H9 (cell line): Measurements from ENCODE around the gene STX7. TPM values are rescaled to one million over a fixed set of nuclear protein-coding genes. Genes with fewer than 3 reads are reported as not detected.

Source experiments
- DNase-seq: peaks from one replicate; pipeline ENCODE4 v3.0.0-alpha.2; 2017
- H2AFZ ChIP-seq: one replicate; pipeline ENCODE4 v1.6.1; 2013; ENCODE audit warnings: mild to moderate bottlenecking, low read length, control low read depth, moderate library complexity
- H2AK5ac ChIP-seq: 2 replicates; pipeline ENCODE4 v1.6.1; 2013; ENCODE audit warnings: low read length, control low read depth, mixed read lengths; ENCODE audit not compliant: insufficient read length
- H2BK120ac ChIP-seq: one replicate; pipeline ENCODE4 v1.6.1; 2013; ENCODE audit warnings: low read depth, mild to moderate bottlenecking, low read length, control low read depth, inconsistent platforms; ENCODE audit not compliant: poor library complexity, severe bottlenecking
- H2BK12ac ChIP-seq: 2 replicates; pipeline ENCODE4 v1.6.1; 2013; ENCODE audit warnings: low read length, control low read depth, mixed read lengths, low read depth; ENCODE audit not compliant: insufficient read length
- H2BK15ac ChIP-seq: 2 replicates; pipeline ENCODE4 v1.6.1; 2013; ENCODE audit warnings: low read depth, low read length, control low read depth
- H2BK20ac ChIP-seq: one replicate; pipeline ENCODE4 v1.6.1; 2013; ENCODE audit warnings: low read depth, mild to moderate bottlenecking, low read length, control low read depth, inconsistent platforms; ENCODE audit not compliant: poor library complexity, severe bottlenecking
- H2BK5ac ChIP-seq: 2 replicates; pipeline ENCODE4 v1.6.1; 2013; ENCODE audit warnings: low read length, control low read depth, mixed read lengths; ENCODE audit not compliant: insufficient read length
- H3K14ac ChIP-seq: 2 replicates; pipeline ENCODE4 v1.6.1; 2013; ENCODE audit warnings: low read length, control low read depth; ENCODE audit not compliant: insufficient read depth
- H3K18ac ChIP-seq: 2 replicates; pipeline ENCODE4 v1.6.1; 2013; ENCODE audit warnings: low read depth, mild to moderate bottlenecking, mixed read lengths, low read length, control low read depth; ENCODE audit not compliant: insufficient read length
- H3K23ac ChIP-seq: 2 replicates; pipeline ENCODE4 v1.6.1; 2013; ENCODE audit warnings: low read length, control low read depth, mixed read lengths, low read depth; ENCODE audit not compliant: insufficient read length
- H3K23me2 ChIP-seq: 2 replicates; pipeline ENCODE4 v1.6.1; 2013; ENCODE audit warnings: low read depth, mild to moderate bottlenecking, mixed read lengths, low read length, control low read depth; ENCODE audit not compliant: insufficient read length, poor library complexity, severe bottlenecking
- H3K27ac ChIP-seq: 2 replicates; pipeline ENCODE4 v1.5.1; 2013; ENCODE audit warnings: low read length, control low read depth, mixed read lengths, low read depth; ENCODE audit not compliant: insufficient read length
- H3K27me3 ChIP-seq: 2 replicates; pipeline ENCODE4 v1.6.1; 2013; ENCODE audit warnings: low read length, control low read depth, inconsistent platforms; ENCODE audit not compliant: insufficient read depth
- H3K4ac ChIP-seq: 2 replicates; pipeline ENCODE4 v1.6.1; 2013; ENCODE audit warnings: low read depth, mild to moderate bottlenecking, control low read depth, inconsistent platforms, low read length, moderate library complexity
- H3K4me1 ChIP-seq: 2 replicates; pipeline ENCODE4 v1.6.1; 2013; ENCODE audit warnings: low read length, control low read depth, inconsistent platforms; ENCODE audit not compliant: insufficient read depth
- H3K4me2 ChIP-seq: 2 replicates; pipeline ENCODE4 v1.6.1; 2013; ENCODE audit warnings: low read length, control low read depth, mixed read lengths; ENCODE audit not compliant: insufficient read length, insufficient read depth
- H3K56ac ChIP-seq: 2 replicates; pipeline ENCODE4 v1.6.1; 2013; ENCODE audit warnings: low read depth, mild to moderate bottlenecking, mixed read lengths, low read length, control low read depth; ENCODE audit not compliant: insufficient read length
- H3K79me1 ChIP-seq: 2 replicates; pipeline ENCODE4 v1.6.1; 2013; ENCODE audit warnings: low read depth, mild to moderate bottlenecking, moderate library complexity, low read length, control low read depth, inconsistent platforms; ENCODE audit not compliant: insufficient read depth, poor library complexity, severe bottlenecking
- H3K79me2 ChIP-seq: 2 replicates; pipeline ENCODE4 v1.6.1; 2013; ENCODE audit warnings: low read length, control low read depth, inconsistent platforms; ENCODE audit not compliant: insufficient read depth
- H3K9ac ChIP-seq: 2 replicates; pipeline ENCODE4 v1.6.1; 2013; ENCODE audit warnings: low read length, control low read depth, mixed read lengths; ENCODE audit not compliant: insufficient read length; ENCODE audit errors: extremely low read depth
- H3K9me3 ChIP-seq: one replicate; pipeline ENCODE4 v1.6.1; 2013; ENCODE audit warnings: low read depth, low read length, inconsistent platforms; ENCODE audit not compliant: control insufficient read depth
- H3T11ph ChIP-seq: one replicate; pipeline ENCODE4 v1.6.1; 2013; ENCODE audit warnings: mild to moderate bottlenecking, low read length, control low read depth, inconsistent platforms
- H4K20me1 ChIP-seq: one replicate; pipeline ENCODE4 v1.6.1; 2013; ENCODE audit not compliant: control insufficient read depth, insufficient read length, insufficient read depth
- H4K5ac ChIP-seq: 2 replicates; pipeline ENCODE4 v1.6.1; 2013; ENCODE audit warnings: low read depth, mild to moderate bottlenecking, mixed read lengths, low read length, control low read depth; ENCODE audit not compliant: insufficient read length
- H4K8ac ChIP-seq: replicated peaks from 2 replicates; pipeline ENCODE4 v1.6.1; 2013; ENCODE audit warnings: low read length, control low read depth, mixed read lengths, low read depth; ENCODE audit not compliant: insufficient read length
- H4K91ac ChIP-seq: 2 replicates; pipeline ENCODE4 v1.6.1; 2013; ENCODE audit warnings: low read depth, mild to moderate bottlenecking, moderate library complexity, mixed read lengths, low read length, control low read depth; ENCODE audit not compliant: insufficient read length
- H3K27ac Mint-ChIP-seq, 3 experiments: 2 replicates in 2 of 3; 3 replicates in 1 of 3; pipeline ENCODE4 v1.8.0; 2020 to 2021; ENCODE audit warnings: mixed read lengths in 3 of 3, mild to moderate bottlenecking in 1 of 3, moderate library complexity in 1 of 3
- H3K27me3 Mint-ChIP-seq: 2 replicates; pipeline ENCODE4 v1.8.0; 2021; ENCODE audit warnings: low read depth, mild to moderate bottlenecking, moderate library complexity, mixed read lengths
- H3K36me3 Mint-ChIP-seq, 3 experiments: 2 replicates in 2 of 3; 3 replicates in 1 of 3; pipeline ENCODE4 v1.8.0; 2020 to 2021; ENCODE audit warnings: low read depth in 3 of 3, mixed read lengths in 3 of 3; ENCODE audit not compliant: insufficient read depth in 1 of 3
- H3K4me1 Mint-ChIP-seq, 2 experiments: 2 replicates each; pipeline ENCODE4 v1.8.0; 2020; ENCODE audit warnings: mixed read lengths in 2 of 2
- H3K4me3 Mint-ChIP-seq, 2 experiments: 2 replicates in 1 of 2; 3 replicates in 1 of 2; pipeline ENCODE4 v1.8.0; 2020 to 2021; ENCODE audit warnings: mild to moderate bottlenecking in 2 of 2, mixed read lengths in 2 of 2, moderate library complexity in 1 of 2
- H3K9me3 Mint-ChIP-seq, 2 experiments: 2 replicates in 1 of 2; 3 replicates in 1 of 2; pipeline ENCODE4 v1.8.0; 2020; ENCODE audit warnings: mild to moderate bottlenecking in 2 of 2, mixed read lengths in 2 of 2, moderate library complexity in 1 of 2
- CTCF ChIP-seq: fragments of 200-600 bp; sonication (generic); conservative IDR thresholded peaks from 3 replicates; pipeline ENCODE4 v1.8.0; 2021; ENCODE audit warnings: antibody characterized with exemption, mild to moderate bottlenecking
- total RNA-seq: library from RNA; stranded (reverse); gene quantifications from 2 replicates; pipeline ENCODE4 v1.2.1, GENCODE V29; 2021

STX7 gene
- total RNA-seq, 1 experiment from 2014 or later, result 30.0 TPM

- Histone ChIP-seq H3K9me3 (no peaks in the 10 kb centered on the region), H3K4me1 (no peaks in the 10 kb centered on the region), H3K14ac (no peak overlapping the region), H2AFZ (no peak overlapping the region), H2BK120ac (no peak overlapping the region), H4K5ac (no peak overlapping the region), H3K4ac (no peak overlapping the region), H3T11ph (no peak overlapping the region), H2BK5ac (no peak overlapping the region), H3K23me2 (no peaks in the 10 kb centered on the region), H3K4me2 (no peak overlapping the region), H3K9ac (no peak overlapping the region), H3K27me3 (no peaks in the 10 kb centered on the region), H2BK20ac (no peak overlapping the region), H3K18ac (no peak overlapping the region), H3K56ac (no peak overlapping the region), H2BK15ac (no peak overlapping the region), H3K23ac (no peak overlapping the region), H4K8ac (no peak overlapping the region), H3K27ac (no peak overlapping the region), H3K79me2 (no peaks in the 10 kb centered on the region), H2AK5ac (no peak overlapping the region), H4K20me1 (no peaks in the 10 kb centered on the region), H4K91ac (no peak overlapping the region), H2BK12ac (no peak overlapping the region), H3K79me1 (no peaks in the 10 kb centered on the region)
- TF ChIP-seq CTCF, result no peak
- Mint-ChIP-seq H3K27me3 (no peaks in the 10 kb centered on the region), H3K4me1 (peaks cover 3% of the 10 kb centered on the region in 2 experiments; a peak in 2 of 4 replicates), H3K36me3 (no peaks in the 10 kb centered on the region; a peak in 1 of 7 replicates), H3K4me3 (no peak overlapping the region), H3K27ac (no peak overlapping the region), H3K9me3 (no peaks in the 10 kb centered on the region)
- no peak for DNase-seq
Measured at GRCh38 chr6:132481189-132481588, 31.7 kb downstream of the STX7 start.
